Effector memory CD8-positive, alpha-beta T cell (primary cell): Measurements from ENCODE around the gene EED.
"Not testable (repeated sequence)": the region's sequence is repeated elsewhere in the genome, so short reads cannot be mapped to it uniquely, and the experiment has no call there.

ENCODE experiments used
- ATAC-seq: fragments of 150-1000 bp; cut with Tn5 transposase; replicated peaks from 2 replicates; pipeline ENCODE4 v1.10.0; 2021; ENCODE audit warnings: mild to moderate bottlenecking, moderate library complexity
- DNase-seq, 3 experiments: peaks; one replicate each; pipeline ENCODE4 v3.0.0; 2021
- H3K27ac Mint-ChIP-seq, 2 donors: one replicate each; pipeline ENCODE4 v1.8.0; 2022; ENCODE audit warnings: mild to moderate bottlenecking in 2 of 2, mixed read lengths in 2 of 2, moderate library complexity in 2 of 2
- H3K27me3 Mint-ChIP-seq, 2 donors: one replicate each; pipeline ENCODE4 v1.8.0; 2022; ENCODE audit warnings: mixed read lengths in 2 of 2
- H3K36me3 Mint-ChIP-seq: one replicate; pipeline ENCODE4 v1.8.0; 2022; ENCODE audit warnings: mild to moderate bottlenecking, moderate library complexity, mixed read lengths; ENCODE audit not compliant: insufficient read depth
- H3K4me1 Mint-ChIP-seq, 2 donors: one replicate each; pipeline ENCODE4 v1.8.0; 2022; ENCODE audit warnings: low read depth in 2 of 2, mixed read lengths in 2 of 2
- H3K4me3 Mint-ChIP-seq, 2 donors: one replicate each; pipeline ENCODE4 v1.8.0; 2022; ENCODE audit warnings: mild to moderate bottlenecking in 2 of 2, mixed read lengths in 2 of 2, moderate library complexity in 2 of 2
- H3K9me3 Mint-ChIP-seq, 2 donors: one replicate each; pipeline ENCODE4 v1.8.0; 2022; ENCODE audit warnings: mixed read lengths in 2 of 2

The EED gene

GRCh38 chr11:86208572-86208971 lies 36.0 kb upstream of the EED start:
- peaks cover 3% of the 10 kb centered on the region for H3K36me3 Mint-ChIP-seq
- H3K27me3 Mint-ChIP-seq = no peaks in the 10 kb centered on the region
- ATAC-seq = no peak

GRCh38 chr11:86209806-86210657 lies 34.5 kb upstream of the EED start:
- Mint-ChIP-seq H3K36me3 (peaks cover 3% of the 10 kb centered on the region), H3K4me3 (no peak overlapping the region), H3K4me1 (peaks cover 0 to 5% of the 10 kb centered on the region in 2 donors), H3K9me3 (no peaks in the 10 kb centered on the region), H3K27me3 (no peaks in the 10 kb centered on the region), H3K27ac (no peak overlapping the region)
- ATAC-seq (no peak), DNase-seq (no peak)

More at GRCh38 chr11:86208572-86208971, 36.0 kb upstream of the EED start:
- Mint-ChIP-seq H3K9me3 (no peaks in the 10 kb centered on the region), H3K4me1 (no peaks in the 10 kb centered on the region), H3K27ac (no peak overlapping the region), H3K4me3 (no peak overlapping the region)
- no peak for DNase-seq

DNA sequence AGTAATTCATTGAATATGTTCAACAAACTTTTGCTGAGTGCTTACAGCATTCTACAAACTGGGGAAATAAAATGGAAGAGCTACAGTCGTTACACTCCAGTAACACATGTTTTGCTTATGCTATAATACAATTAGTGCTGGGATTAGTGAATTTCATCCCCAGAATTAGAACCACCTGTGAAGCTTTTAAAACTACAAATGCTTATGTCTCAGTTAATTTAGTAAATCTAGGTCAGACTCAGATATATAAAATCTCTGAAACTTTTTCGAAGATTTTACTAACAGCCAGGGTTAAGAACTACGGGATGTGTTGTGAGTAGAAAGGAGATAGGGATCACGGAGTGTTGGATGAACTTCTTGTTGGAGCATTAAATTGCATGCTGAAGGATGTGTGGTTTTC lies 33.7 kb upstream of the EED start:
- Mint-ChIP-seq H3K4me3 (no peak overlapping the region), H3K4me1 (peaks cover 0 to 5% of the 10 kb centered on the region in 2 donors), H3K27me3 (no peaks in the 10 kb centered on the region), H3K9me3 (no peaks in the 10 kb centered on the region), H3K27ac (no peak overlapping the region), H3K36me3 (no peaks in the 10 kb centered on the region)
- ATAC-seq (no peak), DNase-seq (no peak)

DNA sequence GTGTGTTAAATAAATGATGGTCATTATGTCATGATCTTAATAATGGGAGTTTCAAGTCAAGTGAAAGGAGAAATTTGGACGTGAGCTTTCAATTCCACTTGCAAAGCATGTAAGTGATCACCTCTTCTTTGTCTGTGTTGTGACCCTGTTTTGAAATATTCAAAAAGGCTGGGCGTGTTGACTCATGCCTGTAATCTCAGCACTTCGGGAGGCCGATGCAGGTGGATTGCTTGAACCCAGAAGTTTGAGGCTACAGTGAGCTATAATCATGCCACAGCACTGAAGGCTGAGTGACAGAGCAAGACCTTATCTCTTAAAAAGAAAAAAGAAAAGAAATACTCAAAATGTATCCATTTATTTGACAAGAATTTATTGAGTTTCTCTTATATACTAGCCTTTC lies 32.9 kb upstream of the EED start:
- ATAC-seq (no peak), DNase-seq (no peak)
- H3K4me3 Mint-ChIP-seq = no peak overlapping the region
- peaks cover 0 to 5% of the 10 kb centered on the region in 2 donors for H3K4me1 Mint-ChIP-seq
- H3K36me3 Mint-ChIP-seq = no peaks in the 10 kb centered on the region
- no peak overlapping the region for H3K27ac Mint-ChIP-seq
- H3K27me3 Mint-ChIP-seq = no peaks in the 10 kb centered on the region
- no peaks in the 10 kb centered on the region for H3K9me3 Mint-ChIP-seq

DNA sequence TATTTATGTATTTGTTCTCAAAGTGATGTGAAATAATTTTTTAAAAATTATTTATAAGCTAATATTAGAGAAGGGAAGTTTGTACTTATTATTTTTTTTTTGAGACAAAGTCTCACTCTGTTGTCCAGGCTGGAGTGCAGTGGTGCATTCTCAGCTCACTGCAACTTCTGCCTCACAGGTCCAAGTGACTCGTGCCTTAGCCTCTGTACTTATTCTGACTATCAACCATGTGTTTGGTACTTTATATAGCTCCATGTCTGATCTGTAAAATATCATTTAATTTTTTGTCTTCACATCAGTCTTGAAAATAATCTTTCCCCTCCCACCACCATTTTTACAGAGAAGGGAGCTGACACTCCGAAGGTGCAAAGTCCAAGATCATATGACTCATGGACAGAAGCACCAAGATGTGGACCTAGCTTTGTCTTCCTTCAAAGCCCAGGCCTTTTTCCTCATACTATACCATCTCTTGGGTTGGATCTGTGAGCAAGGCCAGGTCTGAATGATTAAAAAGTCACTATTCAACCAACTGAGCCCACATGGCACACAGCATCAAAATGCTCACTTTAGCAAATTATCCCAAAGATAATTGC lies 32.4 kb upstream of the EED start:
- Mint-ChIP-seq H3K27me3 (no peaks in the 10 kb centered on the region), H3K4me1 (peaks cover 0 to 5% of the 10 kb centered on the region in 2 donors), H3K36me3 (no peaks in the 10 kb centered on the region), H3K4me3 (no peak overlapping the region), H3K9me3 (no peaks in the 10 kb centered on the region), H3K27ac (no peak overlapping the region)
- no peak for ATAC-seq
- DNase-seq = no peak

- no peaks in the 10 kb centered on the region for H3K9me3 Mint-ChIP-seq
- H3K4me3 Mint-ChIP-seq = no peak overlapping the region
- no peaks in the 10 kb centered on the region for H3K36me3 Mint-ChIP-seq
- ATAC-seq = peak; percentile 15
- H3K4me1 Mint-ChIP-seq = peaks cover 13 to 15% of the 10 kb centered on the region in 2 donors
- DNase-seq = no peak
- no peaks in the 10 kb centered on the region for H3K27me3 Mint-ChIP-seq
- no peak overlapping the region for H3K27ac Mint-ChIP-seq
These were observed 29.8 kb upstream of the EED start for GRCh38 chr11:86214710-86215109.

- no peaks in the 10 kb centered on the region for H3K36me3 Mint-ChIP-seq
- H3K4me1 Mint-ChIP-seq = peaks cover 13 to 15% of the 10 kb centered on the region in 2 donors
- H3K9me3 Mint-ChIP-seq = no peaks in the 10 kb centered on the region
- peak; percentile 95 for ATAC-seq
- peaks cover 17 to 29% of the 10 kb centered on the region in 2 donors for H3K27me3 Mint-ChIP-seq
- peak overlapping the region in 1 of 2 donors; percentile 55 for H3K27ac Mint-ChIP-seq
- peak; percentile 55 to 59 (median 55) for DNase-seq
- H3K4me3 Mint-ChIP-seq = peak overlapping the region; percentile 69 to 77
These were observed 26.1 kb upstream of the EED start for GRCh38 chr11:86218125-86219084.

DNA sequence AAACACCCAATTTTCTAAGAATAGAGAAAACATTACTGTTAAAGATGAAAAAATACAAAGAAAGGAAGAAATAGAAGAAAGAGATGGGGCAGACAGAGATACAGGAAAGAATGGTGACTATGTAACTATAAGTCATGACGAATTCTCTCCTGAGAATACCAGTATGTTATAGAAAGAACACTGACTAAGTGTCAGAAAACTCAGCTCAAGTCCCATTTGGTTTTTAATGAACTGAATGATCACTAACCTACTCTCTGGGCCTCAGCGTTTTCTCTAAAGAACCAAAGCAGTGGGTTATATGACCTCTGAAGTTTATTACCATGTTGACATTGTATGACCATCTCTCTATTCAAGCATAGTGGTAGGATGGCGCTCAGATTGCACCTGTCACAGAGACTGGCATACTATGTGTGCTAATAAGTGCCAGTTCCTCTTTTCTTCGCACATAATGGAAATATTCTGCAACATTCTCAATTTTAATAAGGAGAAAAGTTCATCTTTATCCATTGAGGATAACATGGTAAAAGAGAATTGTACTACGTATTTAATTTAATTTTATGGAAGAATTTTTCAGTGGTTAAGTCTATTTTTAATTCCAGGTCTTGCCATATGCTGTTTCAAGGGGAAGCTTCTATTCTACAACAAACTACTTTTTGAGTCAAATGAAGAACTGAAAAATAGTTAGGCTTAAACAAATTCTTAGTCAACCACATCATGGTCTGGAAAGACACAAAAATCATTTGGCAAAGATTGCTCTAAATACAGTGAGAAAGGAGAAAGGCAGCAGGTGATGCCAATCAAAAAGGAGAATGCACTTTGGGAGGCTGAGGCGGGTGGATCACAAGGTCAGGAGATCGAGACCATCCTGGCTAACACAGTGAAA lies 25.0 kb upstream of the EED start:
- Mint-ChIP-seq H3K4me3 (peak overlapping the region in 1 of 2 donors; percentile 77), H3K27ac (no peak overlapping the region), H3K36me3 (no peaks in the 10 kb centered on the region), H3K9me3 (no peaks in the 10 kb centered on the region), H3K4me1 (peaks cover 13 to 15% of the 10 kb centered on the region in 2 donors), H3K27me3 (peaks cover 17 to 39% of the 10 kb centered on the region in 2 donors)
- ATAC-seq (no peak), DNase-seq (no peak)

GRCh38 chr11:86220653-86221052 lies 23.9 kb upstream of the EED start:
- Mint-ChIP-seq H3K27me3 (peaks cover 17 to 39% of the 10 kb centered on the region in 2 donors), H3K27ac (no peak overlapping the region), H3K36me3 (no peaks in the 10 kb centered on the region), H3K9me3 (no peaks in the 10 kb centered on the region), H3K4me3 (no peak overlapping the region), H3K4me1 (peaks cover 10 to 13% of the 10 kb centered on the region in 2 donors)
- no peak for ATAC-seq
- DNase-seq = no peak

DNA sequence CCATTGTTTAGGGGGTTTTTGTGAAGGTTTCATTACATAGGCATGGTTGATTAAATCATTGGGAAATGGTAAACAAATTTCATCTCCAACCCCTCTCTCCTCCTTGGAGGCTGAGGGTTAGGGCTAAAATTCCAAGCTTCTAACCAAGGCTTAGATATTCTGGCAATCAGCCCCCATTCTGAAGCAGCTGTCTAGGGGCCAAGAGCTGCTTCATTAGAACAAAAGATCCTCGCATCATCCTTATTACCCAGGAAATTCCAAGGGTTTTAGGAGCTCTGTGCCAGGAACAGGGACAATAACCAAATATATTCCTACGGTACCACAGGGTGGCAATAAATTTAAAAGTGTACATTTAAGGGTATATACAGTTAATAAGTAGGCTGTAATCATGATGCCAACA lies 22.5 kb upstream of the EED start:
- Mint-ChIP-seq H3K4me3 (no peak overlapping the region), H3K4me1 (peaks cover 10 to 13% of the 10 kb centered on the region in 2 donors), H3K27ac (no peak overlapping the region), H3K36me3 (no peaks in the 10 kb centered on the region), H3K27me3 (peaks cover 17 to 39% of the 10 kb centered on the region in 2 donors), H3K9me3 (no peaks in the 10 kb centered on the region)
- DNase-seq (no peak), ATAC-seq (no peak)

- not testable (repeated sequence) for H3K4me3 Mint-ChIP-seq, H3K9me3 Mint-ChIP-seq, DNase-seq, H3K36me3 Mint-ChIP-seq, H3K27ac Mint-ChIP-seq, H3K4me1 Mint-ChIP-seq, ATAC-seq
- H3K27me3 Mint-ChIP-seq = peaks cover 17 to 39% of the 10 kb centered on the region in 2 donors
These were observed 20.0 kb upstream of the EED start for GRCh38 chr11:86224575-86224974.

GRCh38 chr11:86225344-86225743 lies 19.2 kb upstream of the EED start:
- H3K27me3 Mint-ChIP-seq = peaks cover 17 to 39% of the 10 kb centered on the region in 2 donors
- not testable (repeated sequence) for H3K36me3 Mint-ChIP-seq, H3K4me1 Mint-ChIP-seq

More at GRCh38 chr11:86225344-86225743, 19.2 kb upstream of the EED start:
- not testable (repeated sequence) for DNase-seq, H3K4me3 Mint-ChIP-seq, H3K9me3 Mint-ChIP-seq, H3K27ac Mint-ChIP-seq, ATAC-seq
